ENCODE results near the gene RBPMS2. TPM values are rescaled to one million over a fixed set of nuclear protein-coding genes. Genes with fewer than 3 reads are reported as not detected.
"Not testable (repeated sequence)": the region's sequence is repeated elsewhere in the genome, so short reads cannot be mapped to it uniquely, and the experiment has no call there.

Gene RBPMS2
- 10 to 100 TPM; 14.6 to 47.8 (median 33.9) TPM for total RNA-seq

GRCh38 chr15:64775551-64776401 lies at the start of gene RBPMS2:
Gene RBPMS2 (minus strand): TSS chr15:64775589. CDS start chr15:64775319, 270 bp downstream.
- peak; percentile 83 for ATAC-seq
- no peaks in the 10 kb centered on the region for H3K9me3 ChIP-seq
- TF ChIP-seq POLR2A (IDR thresholded peaks at IDR 0.05) (peak; percentile 42 to 47), CTCF (IDR thresholded peaks at IDR 0.05) (no peak)
- H3K4me1 ChIP-seq, result peaks cover 0 to 64% (median 10%) of the 10 kb centered on the region in 3 donors
- WGBS, 2 donors (ENCODE audit: low coverage in 1 of 2), result 0% methylated on average over 1 to 8 of the region's 90 CpGs
- peak within 1 kb of the TSS; percentile 68 to 76 for H3K4me3 ChIP-seq
- no peaks in the 10 kb centered on the region for H3K36me3 ChIP-seq
- H3K27ac ChIP-seq, result peak within 1 kb of the TSS; percentile 92 to 98 (median 98)
- H3K27me3 ChIP-seq, result no peaks in the 10 kb centered on the region

GRCh38 chr15:64824929-64825430 lies 49.6 kb upstream of the RBPMS2 start:
- peak overlapping the region in 3 of 4 donors; percentile 49 to 82 (median 81) for H3K27ac ChIP-seq
- TF ChIP-seq POLR2AphosphoS5 (IDR thresholded peaks at IDR 0.05), result no peak
- no peak for TF ChIP-seq EP300 (IDR thresholded peaks at IDR 0.05)
- no peak for TF ChIP-seq CTCF (IDR thresholded peaks at IDR 0.05)
- no peak for TF ChIP-seq POLR2A (IDR thresholded peaks at IDR 0.05)
- no peaks in the 10 kb centered on the region for H3K27me3 ChIP-seq
- peaks cover 0 to 36% (median 15%) of the 10 kb centered on the region in 3 donors for H3K4me1 ChIP-seq
- peaks cover 0 to 6% of the 10 kb centered on the region in 2 donors for H3K36me3 ChIP-seq
- H3K4me3 ChIP-seq, result peak overlapping the region; percentile 8 to 49
- 5 to 20% methylated on average over 2 to 4 of the region's 17 CpGs for WGBS, 2 donors (ENCODE audit: low coverage in 1 of 2)
- no peaks in the 10 kb centered on the region for H3K9me3 ChIP-seq
- peak; percentile 1 for ATAC-seq

GRCh38 chr15:64816452-64816851 lies 41.1 kb upstream of the RBPMS2 start:
- H3K9me3 ChIP-seq, result no peaks in the 10 kb centered on the region
- H3K27ac ChIP-seq, result no peak overlapping the region
- WGBS, 2 donors (ENCODE audit: low coverage in 1 of 2), result 100% methylated on average over 1 of the region's 13 CpGs; no CpG with 5 or more reads in 1 of the 2 donors

GRCh38 chr15:64814965-64815364 lies 39.6 kb upstream of the RBPMS2 start:
- peaks cover 0 to 11% (median 0%) of the 10 kb centered on the region in 3 donors for H3K4me1 ChIP-seq
- H3K27ac ChIP-seq, ATAC-seq, H3K4me3 ChIP-seq, H3K36me3 ChIP-seq, H3K9me3 ChIP-seq, H3K27me3 ChIP-seq: not testable (repeated sequence)
- 58 to 71% methylated on average over 2 to 4 of the region's 4 CpGs for WGBS, 2 donors (ENCODE audit: low coverage in 1 of 2)

More at GRCh38 chr15:64816452-64816851, 41.1 kb upstream of the RBPMS2 start:
- H3K4me1 ChIP-seq, result no peaks in the 10 kb centered on the region
- TF ChIP-seq CTCF (IDR thresholded peaks at IDR 0.05), result no peak
- no peak for TF ChIP-seq EP300 (IDR thresholded peaks at IDR 0.05)
- no peak for TF ChIP-seq POLR2AphosphoS5 (IDR thresholded peaks at IDR 0.05)
- TF ChIP-seq POLR2A (IDR thresholded peaks at IDR 0.05), result no peak
- no peak for ATAC-seq
- peaks cover 0 to 11% of the 10 kb centered on the region in 2 donors for H3K36me3 ChIP-seq
- no peaks in the 10 kb centered on the region for H3K27me3 ChIP-seq
- no peak overlapping the region for H3K4me3 ChIP-seq

DNA sequence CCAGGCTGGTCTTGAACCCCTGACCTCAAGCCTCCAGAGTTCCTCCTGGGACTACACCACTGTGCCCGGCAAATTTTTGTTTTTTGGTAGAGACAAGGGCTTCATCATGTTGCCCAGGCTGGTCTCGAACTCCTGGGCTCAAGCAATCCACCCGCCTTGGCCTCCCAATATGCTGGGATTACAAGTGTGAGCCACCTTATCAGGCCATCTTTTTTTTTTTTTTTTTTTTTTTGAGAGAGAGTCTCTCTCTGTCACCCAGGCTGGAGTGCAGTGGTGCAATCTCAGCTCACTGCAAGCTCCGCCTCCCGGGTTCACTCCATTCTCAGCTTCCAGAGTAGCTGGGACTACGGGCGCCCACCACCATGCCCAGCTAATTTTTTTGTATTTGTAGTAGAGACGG lies 38.9 kb upstream of the RBPMS2 start:
- not testable (repeated sequence) for H3K36me3 ChIP-seq, H3K27ac ChIP-seq, H3K9me3 ChIP-seq, ATAC-seq, H3K4me3 ChIP-seq, H3K27me3 ChIP-seq
- peaks cover 0 to 18% (median 0%) of the 10 kb centered on the region in 3 donors for H3K4me1 ChIP-seq
- 95 to 96% methylated on average over 3 to 4 of the region's 8 CpGs for WGBS, 2 donors (ENCODE audit: low coverage in 1 of 2)

DNA sequence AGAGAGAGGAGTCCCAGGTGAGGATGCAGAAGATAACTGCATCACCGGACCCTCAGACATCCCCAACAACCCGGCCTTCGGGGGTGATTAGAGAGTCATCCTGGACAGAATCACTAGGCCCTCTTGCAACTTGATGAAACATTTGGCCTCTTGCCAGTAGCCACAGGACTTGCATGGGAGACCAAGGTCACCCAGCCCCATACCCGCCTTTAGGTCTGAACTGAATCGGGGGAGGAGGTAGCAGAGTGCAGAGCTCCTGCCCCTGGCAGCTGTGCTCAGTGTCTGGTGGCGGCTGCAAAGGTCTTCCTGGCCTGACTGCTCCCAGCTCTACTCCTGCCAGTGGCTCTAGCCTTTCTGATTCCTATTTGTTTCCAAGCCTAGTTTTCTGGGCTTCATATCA lies 37.7 kb upstream of the RBPMS2 start:
- no peaks in the 10 kb centered on the region for H3K36me3 ChIP-seq
- H3K27me3 ChIP-seq, result no peaks in the 10 kb centered on the region
- H3K4me1 ChIP-seq, result peaks cover 0 to 30% (median 0%) of the 10 kb centered on the region in 3 donors
- ATAC-seq, result no peak
- TF ChIP-seq POLR2AphosphoS5 (IDR thresholded peaks at IDR 0.05), result no peak
- TF ChIP-seq EP300 (IDR thresholded peaks at IDR 0.05), result no peak
- no peaks in the 10 kb centered on the region for H3K9me3 ChIP-seq
- no peak overlapping the region for H3K4me3 ChIP-seq
- H3K27ac ChIP-seq, result no peak overlapping the region
- 60 to 91% methylated on average over 2 to 4 of the region's 6 CpGs for WGBS, 2 donors (ENCODE audit: low coverage in 1 of 2)

All from gastroesophageal sphincter (tissue), 4 donors.